Measurements from ENCODE around the gene DRG2.

Gene DRG2

GRCh38 chr17:18144855-18145254 lies 57.1 kb downstream of the DRG2 start:
- no peak for DNase-seq

GRCh38 chr17:18145811-18146210 lies 58.1 kb downstream of the DRG2 start:
- no peak for DNase-seq

GRCh38 chr17:18146259-18146658 lies 58.5 kb downstream of the DRG2 start:
- DNase-seq = no peak

- no peak for DNase-seq
Measured at GRCh38 chr17:18146980-18147379, 59.2 kb downstream of the DRG2 start.

GRCh38 chr17:18148586-18148985 lies 60.8 kb downstream of the DRG2 start:
- no peak for DNase-seq

GRCh38 chr17:18151290-18151689 lies 63.5 kb downstream of the DRG2 start:
- DNase-seq = no peak

GRCh38 chr17:18155179-18155578 lies 67.4 kb downstream of the DRG2 start:
- no peak for DNase-seq

- DNase-seq = no peak
Measured at GRCh38 chr17:18156171-18156975, 68.6 kb downstream of the DRG2 start.

- DNase-seq = no peak
Measured at GRCh38 chr17:18156976-18157280, 69.2 kb downstream of the DRG2 start.

All from T-helper 2 cell (primary cell).